Measurements from ENCODE around the gene ADGRB3. TPM values are rescaled to one million over a fixed set of nuclear protein-coding genes. Genes with fewer than 3 reads are reported as not detected.

The ADGRB3 gene
- total and polyA plus RNA-seq, 2 donors (not counting 1 experiment from before 2014, with no cell fraction given), result not detected

DNA sequence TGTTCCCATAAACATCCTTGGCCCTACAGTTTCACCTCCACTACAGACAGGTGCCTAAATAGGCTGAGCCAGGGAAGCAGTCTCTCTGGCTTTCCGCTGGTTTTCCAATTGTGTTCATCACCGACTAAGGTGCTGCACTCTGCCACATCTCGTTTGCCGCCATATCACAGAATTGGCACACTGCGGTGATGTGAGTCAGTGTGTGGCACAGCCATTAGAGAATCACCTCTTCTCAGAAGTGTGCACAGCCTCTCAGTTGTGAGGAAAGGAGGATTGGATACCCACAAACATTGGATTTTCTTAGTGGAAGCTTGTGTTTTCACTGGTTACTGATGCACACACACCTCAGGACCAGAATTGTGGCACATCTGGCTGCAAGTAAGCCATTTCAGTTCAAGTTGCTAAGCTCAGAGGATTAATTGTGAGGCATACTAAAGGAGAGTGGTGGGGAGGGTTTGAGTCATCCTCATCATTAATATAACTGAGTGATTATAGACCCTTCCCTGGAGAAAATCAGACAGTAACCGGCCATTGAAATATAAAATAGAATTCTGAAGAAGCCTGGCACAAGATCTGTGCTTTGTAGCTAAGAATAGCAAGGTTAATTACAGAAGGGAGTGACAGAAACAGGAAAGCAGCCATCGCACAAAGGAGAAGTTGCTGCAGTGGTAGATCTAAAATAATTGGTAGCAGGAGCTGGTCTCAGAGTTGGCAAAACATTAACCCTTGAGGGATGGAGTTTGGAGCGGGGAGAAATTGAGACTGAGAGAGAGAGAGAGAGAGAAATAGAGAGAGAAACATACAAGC lies 654.8 kb downstream of the ADGRB3 start:
- 78% methylated on average over 6 of the region's 8 CpGs for WGBS (ENCODE audit: insufficient coverage)
- Mint-ChIP-seq H3K9me3 (ENCODE audit: insufficient read depth) (no peaks in the 10 kb centered on the region), H3K27ac (no peak overlapping the region), H3K27me3 (no peaks in the 10 kb centered on the region), H3K4me1 (no peaks in the 10 kb centered on the region), H3K4me3 (no peak overlapping the region)
- Histone ChIP-seq H3K9me3 (ENCODE audit: control extremely low read depth in 1 of 3, control insufficient read depth in 2 of 3, insufficient read depth in 1 of 3, low read length in 2 of 3) (no peaks in the 10 kb centered on the region), H3K27me3 (replicated peaks in 1 of 4; ENCODE audit: control extremely low read depth in 1 of 4, control insufficient read depth in 3 of 4, insufficient read depth in 4 of 4, low read length in 3 of 4) (no peaks in the 10 kb centered on the region), H3K27ac (ENCODE audit: low read length in 2 of 2) (no peak overlapping the region), H3K4me3 (ENCODE audit: control extremely low read depth in 1 of 5, extremely low read depth in 1 of 5, insufficient read depth in 1 of 5, low read depth in 2 of 5, low read length in 4 of 5) (no peak overlapping the region), H3K36me3 (replicated peaks in 1 of 2; ENCODE audit: control extremely low read depth in 1 of 2, control insufficient read depth in 1 of 2, extremely low read depth in 1 of 2, insufficient read depth in 2 of 2, low read length in 1 of 2) (no peaks in the 10 kb centered on the region), H2AFZ (ENCODE audit: insufficient read depth, low read depth, low read length, poor library complexity, severe bottlenecking) (no peak overlapping the region), H4K20me1 (ENCODE audit: control insufficient read depth, insufficient read depth, low read length, poor library complexity, severe bottlenecking) (no peaks in the 10 kb centered on the region), H3K79me2 (ENCODE audit: control insufficient read depth, insufficient read depth, low read length) (no peaks in the 10 kb centered on the region), H3K4me2 (replicated peaks; ENCODE audit: low read depth, low read length, poor library complexity, severe bottlenecking) (no peak overlapping the region), H3K9ac (ENCODE audit: low read length) (no peak overlapping the region), H3K4me1 (ENCODE audit: control insufficient read depth in 2 of 2, insufficient read depth in 2 of 2, low read length in 2 of 2) (no peaks in the 10 kb centered on the region)
- DNase-seq (no peak), ATAC-seq (ENCODE audit: low read depth) (no peak)
- ChIA-PET POLR2A (no interaction called here), CTCF (no interaction called here)
- TF ChIP-seq EZH2 (IDR thresholded peaks at IDR 0.05; ENCODE audit: borderline replicate concordance, insufficient read depth, low read depth, low read length, poor library complexity, severe bottlenecking), result no peak
- TF ChIP-seq, protein P1, sequence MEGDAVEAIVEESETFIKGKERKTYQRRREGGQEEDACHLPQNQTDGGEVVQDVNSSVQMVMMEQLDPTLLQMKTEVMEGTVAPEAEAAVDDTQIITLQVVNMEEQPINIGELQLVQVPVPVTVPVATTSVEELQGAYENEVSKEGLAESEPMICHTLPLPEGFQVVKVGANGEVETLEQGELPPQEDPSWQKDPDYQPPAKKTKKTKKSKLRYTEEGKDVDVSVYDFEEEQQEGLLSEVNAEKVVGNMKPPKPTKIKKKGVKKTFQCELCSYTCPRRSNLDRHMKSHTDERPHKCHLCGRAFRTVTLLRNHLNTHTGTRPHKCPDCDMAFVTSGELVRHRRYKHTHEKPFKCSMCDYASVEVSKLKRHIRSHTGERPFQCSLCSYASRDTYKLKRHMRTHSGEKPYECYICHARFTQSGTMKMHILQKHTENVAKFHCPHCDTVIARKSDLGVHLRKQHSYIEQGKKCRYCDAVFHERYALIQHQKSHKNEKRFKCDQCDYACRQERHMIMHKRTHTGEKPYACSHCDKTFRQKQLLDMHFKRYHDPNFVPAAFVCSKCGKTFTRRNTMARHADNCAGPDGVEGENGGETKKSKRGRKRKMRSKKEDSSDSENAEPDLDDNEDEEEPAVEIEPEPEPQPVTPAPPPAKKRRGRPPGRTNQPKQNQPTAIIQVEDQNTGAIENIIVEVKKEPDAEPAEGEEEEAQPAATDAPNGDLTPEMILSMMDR (IDR thresholded peaks at IDR 0.05), result no peak
- intact Hi-C loops (cut with micrococcal nuclease), result no loop called here

DNA sequence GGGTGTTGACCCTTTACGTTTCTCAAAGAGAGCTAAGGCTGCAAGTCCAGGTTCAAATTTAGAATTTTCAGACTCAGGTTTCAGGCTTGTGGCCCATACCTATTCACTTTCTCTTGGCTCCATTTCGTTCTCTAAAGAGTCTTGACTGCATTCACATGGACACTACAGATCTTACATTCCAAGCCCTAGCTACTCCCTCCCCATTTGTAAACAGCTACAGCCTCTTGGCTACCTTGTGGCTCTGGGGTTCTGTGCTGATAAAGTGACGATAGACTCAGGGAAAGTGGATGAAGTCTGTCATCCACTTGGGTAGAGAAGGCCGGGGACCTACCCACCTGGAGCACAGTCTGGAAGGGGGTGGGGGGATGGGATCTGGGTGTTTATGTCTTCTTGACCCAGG lies 658.4 kb downstream of the ADGRB3 start:
- H3K4me3 Mint-ChIP-seq, result no peak overlapping the region
- intact Hi-C loops (cut with micrococcal nuclease), result no loop called here
- Histone ChIP-seq H3K27ac (ENCODE audit: low read length in 2 of 2) (no peak overlapping the region), H3K79me2 (ENCODE audit: control insufficient read depth, insufficient read depth, low read length) (no peaks in the 10 kb centered on the region), H3K4me1 (ENCODE audit: control insufficient read depth in 2 of 2, insufficient read depth in 2 of 2, low read length in 2 of 2) (no peaks in the 10 kb centered on the region), H4K20me1 (ENCODE audit: control insufficient read depth, insufficient read depth, low read length, poor library complexity, severe bottlenecking) (no peaks in the 10 kb centered on the region), H3K36me3 (replicated peaks in 1 of 2; ENCODE audit: control extremely low read depth in 1 of 2, control insufficient read depth in 1 of 2, extremely low read depth in 1 of 2, insufficient read depth in 2 of 2, low read length in 1 of 2) (no peaks in the 10 kb centered on the region), H3K4me2 (replicated peaks; ENCODE audit: low read depth, low read length, poor library complexity, severe bottlenecking) (no peak overlapping the region), H3K27me3 (replicated peaks in 1 of 4; ENCODE audit: control extremely low read depth in 1 of 4, control insufficient read depth in 3 of 4, insufficient read depth in 4 of 4, low read length in 3 of 4) (no peaks in the 10 kb centered on the region), H3K9ac (ENCODE audit: low read length) (no peak overlapping the region), H3K4me3 (ENCODE audit: control extremely low read depth in 1 of 5, extremely low read depth in 1 of 5, insufficient read depth in 1 of 5, low read depth in 2 of 5, low read length in 4 of 5) (no peak overlapping the region), H3K9me3 (ENCODE audit: control extremely low read depth in 1 of 3, control insufficient read depth in 2 of 3, insufficient read depth in 1 of 3, low read length in 2 of 3) (no peaks in the 10 kb centered on the region), H2AFZ (ENCODE audit: insufficient read depth, low read depth, low read length, poor library complexity, severe bottlenecking) (no peak overlapping the region)
- no peaks in the 10 kb centered on the region for H3K4me1 Mint-ChIP-seq
- ChIA-PET POLR2A (no interaction called here), CTCF (no interaction called here)
- no peaks in the 10 kb centered on the region for H3K27me3 Mint-ChIP-seq
- TF ChIP-seq, protein P1 (IDR thresholded peaks at IDR 0.05), result no peak
- no peak for TF ChIP-seq EZH2 (IDR thresholded peaks at IDR 0.05; ENCODE audit: borderline replicate concordance, insufficient read depth, low read depth, low read length, poor library complexity, severe bottlenecking)
- 80% methylated on average over 3 of the region's 4 CpGs for WGBS (ENCODE audit: insufficient coverage)
- no peak for DNase-seq
- no peaks in the 10 kb centered on the region for H3K9me3 Mint-ChIP-seq (ENCODE audit: insufficient read depth)
- no peak for ATAC-seq (ENCODE audit: low read depth)
- no peak overlapping the region for H3K27ac Mint-ChIP-seq
